GM12878 (cell line): ENCODE data around the gene ZSWIM6. TPM values are rescaled to one million over a fixed set of nuclear protein-coding genes. Genes with fewer than 3 reads are reported as not detected.

Source experiments
- ATAC-seq: fragments of 200-7000 bp; cut with Tn5 transposase; 3 replicates; pipeline ENCODE4 v1.9.1; 2020; ENCODE audit warnings: mild to moderate bottlenecking, moderate library complexity
- BruUV-seq: library from RNA; stranded (reverse); fragments of 400-500 nt; replicated peaks from 2 replicates; lab custom pipeline; 2021; lab: Mats Ljungman, UMichigan
- CTCF ChIA-PET: fragments of 300-600 bp; sonication (Branson Sonifier 250); formaldehyde crosslinking; extraction: SDS; loops from one replicate; lab custom pipeline; 2021; ENCODE audit warnings: inconsistent platforms; lab: Yijun Ruan, JAX
- POLR2A ChIA-PET: fragments of 350-600 bp; formaldehyde crosslinking; extraction: SDS; loops from one replicate; lab custom pipeline; 2021; ENCODE audit warnings: inconsistent platforms; lab: Charles Lee
- RAD21 ChIA-PET: fragments of 300-600 bp; sonication (Branson Sonifier 250); formaldehyde crosslinking; loops from one replicate; lab custom pipeline; 2023; ENCODE audit warnings: antibody characterized with exemption; ENCODE audit not compliant: unreplicated experiment; lab: Charles Lee
- SMC1A ChIA-PET: fragments of 300-600 bp; sonication (Branson Sonifier 250); formaldehyde crosslinking; loops from one replicate; lab custom pipeline; 2023; ENCODE audit not compliant: unreplicated experiment, uncharacterized antibody; lab: Charles Lee
- DNase-seq: peaks from one replicate; pipeline ENCODE4 v3.0.0-alpha.2; 2011; ENCODE audit warnings: low read depth, low spot score
- FAIRE-seq: peaks from 3 replicates; lab custom pipeline; 2011; peaks lifted over from hg19 to GRCh38; lab: Jason Lieb, UNC
- H2AFZ ChIP-seq: 2 replicates; pipeline ENCODE4 v1.6.0; 2011; ENCODE audit warnings: low read depth, low read length, control low read depth; ENCODE audit not compliant: control insufficient read depth
- H3K27ac ChIP-seq: 2 replicates; pipeline ENCODE4 v1.5.1; 2011; ENCODE audit warnings: control low read depth; ENCODE audit not compliant: control insufficient read depth, insufficient read depth
- H3K27me3 ChIP-seq, 2 experiments: replicated peaks in 1 of 2; 2 replicates each; pipeline versions ENCODE4 v1.6.0 to v1.6.1; 2011; ENCODE audit warnings: low read length in 1 of 2; ENCODE audit not compliant: control insufficient read depth in 2 of 2, insufficient read depth in 2 of 2
- H3K36me3 ChIP-seq, 2 experiments: 2 replicates each; pipeline ENCODE4 v1.5.1; 2011; ENCODE audit warnings: low read length in 1 of 2; ENCODE audit not compliant: control insufficient read depth in 2 of 2, insufficient read depth in 2 of 2
- H3K4me1 ChIP-seq: 2 replicates; pipeline ENCODE4 v1.6.1; 2011; ENCODE audit warnings: mild to moderate bottlenecking, low read length, moderate library complexity, mixed read lengths; ENCODE audit not compliant: control insufficient read depth, insufficient read depth
- H3K4me2 ChIP-seq: 2 replicates; pipeline ENCODE4 v1.6.0; 2011; ENCODE audit warnings: control low read depth; ENCODE audit not compliant: control insufficient read depth, insufficient read depth
- H3K4me3 ChIP-seq: fragments of 200-600 bp; sonication (generic); 2 replicates; pipeline ENCODE4 v1.5.1; 2016
- H3K79me2 ChIP-seq: 2 replicates; pipeline ENCODE4 v1.6.0; 2011; ENCODE audit warnings: low read length; ENCODE audit not compliant: control insufficient read depth, insufficient read depth
- H3K9ac ChIP-seq: 2 replicates; pipeline ENCODE4 v1.8.0; 2011; ENCODE audit warnings: low read length, control low read depth, mixed read lengths; ENCODE audit not compliant: control insufficient read depth, insufficient read depth
- H3K9me3 ChIP-seq: replicated peaks from 3 replicates; pipeline ENCODE4 v1.5.1; 2011; ENCODE audit warnings: mild to moderate bottlenecking, low read length; ENCODE audit not compliant: control insufficient read depth, insufficient read depth
- H4K20me1 ChIP-seq: 2 replicates; pipeline ENCODE4 v1.6.0; 2011; ENCODE audit not compliant: control insufficient read depth, insufficient read depth
- ASH2L ChIP-seq: fragments of 300-600, 200-600 bp; sonication (generic); IDR thresholded peaks from 2 replicates; pipeline ENCODE4 v1.6.1; 2017; ENCODE audit warnings: low read depth, mild to moderate bottlenecking, borderline replicate concordance
- EP300 ChIP-seq, 2 experiments: fragments of 150-350 bp in 1 of 2; IDR thresholded peaks; 2 replicates each; pipeline ENCODE4 v1.6.1; 2011 to 2012; ENCODE audit warnings: low read depth in 2 of 2, low read length in 2 of 2, borderline replicate concordance in 1 of 2, improper control_type of control experiment in 1 of 2, inconsistent platforms in 1 of 2; ENCODE audit not compliant: control insufficient read depth in 1 of 2
- HDAC2 ChIP-seq: fragments of 200-600 bp; sonication (generic); IDR thresholded peaks from 2 replicates; pipeline ENCODE4 v1.6.1; 2017
- IKZF2 ChIP-seq, 2 experiments: fragments of 450-650 bp; IDR thresholded peaks; 2 replicates each; pipeline ENCODE4 v1.6.1; 2017; ENCODE audit warnings: mild to moderate bottlenecking in 2 of 2, moderate library complexity in 2 of 2
- RB1 ChIP-seq: fragments of 450-650 bp; formaldehyde crosslinking; IDR thresholded peaks from 2 replicates; pipeline ENCODE4 v1.6.1; 2017; ENCODE audit warnings: mild to moderate bottlenecking, borderline replicate concordance
- RELA ChIP-seq: fragments of 450-650 bp; IDR thresholded peaks from 2 replicates; pipeline ENCODE4 v1.8.0; 2014; ENCODE audit warnings: borderline replicate concordance; ENCODE audit not compliant: partially characterized antibody
- SMARCA5 ChIP-seq: fragments of 450-650 bp; IDR thresholded peaks from 2 replicates; pipeline ENCODE4 v1.6.1; 2017; ENCODE audit warnings: mild to moderate bottlenecking
- SPI1 ChIP-seq: IDR thresholded peaks from 2 replicates; pipeline ENCODE4 v1.6.1; 2011; ENCODE audit warnings: low read depth, mild to moderate bottlenecking, low read length, moderate library complexity, borderline replicate concordance; ENCODE audit not compliant: insufficient read depth
- ZNF207 ChIP-seq: fragments of 450-650 bp; IDR thresholded peaks from 2 replicates; pipeline ENCODE4 v1.6.1; 2014; ENCODE audit warnings: antibody characterized with exemption, mild to moderate bottlenecking, borderline replicate concordance
- WGBS: methylation state at CpG from one replicate; pipeline ENCODE4 v1.1.6; 2016; ENCODE audit warnings: low lambda C conversion rate; ENCODE audit not compliant: insufficient replicate concordance, insufficient coverage; ENCODE audit errors: missing lambda C conversion rate; 5-methylcytosine and 5-hydroxymethylcytosine counted together
- in situ Hi-C: fragments of 300-500 bp; cut with MboI; formaldehyde crosslinking; loops from 9 replicates; pipeline ENCODE4 v1.14.3; 2018; ENCODE audit warnings: mixed read lengths
- intact Hi-C: fragments of 100-400 bp; cut with micrococcal nuclease; formaldehyde crosslinking; loops from one replicate; pipeline ENCODE4 v1.14.2; 2022; ENCODE audit not compliant: unreplicated experiment
- polyA plus RNA-seq, 11 experiments: library from polyadenylated mRNA; depleted of rRNA in 4 of 11; unstranded in 6 of 11; stranded (reverse) in 5 of 11; fragments of >200 nt; fragmentation: Nextera tagmentation in 4 of 11; fragmentation: Illumina TruSeq in 1 of 11; extraction: Ambion mirVana in 4 of 11; extraction: Trizol in 1 of 11; gene quantifications; 1 replicate in 1 of 11; 2 replicates in 10 of 11; pipeline versions ENCODE4 v1.2.1 to v1.2.3, GENCODE V29; 2011 to 2016; ENCODE audit warnings: inconsistent platforms in 2 of 11, missing spikeins in 2 of 11, low read depth in 1 of 11
- total RNA-seq, 4 experiments: library from RNA; depleted of rRNA in 3 of 4; stranded (reverse); fragments of >200 nt in 3 of 4; fragmentation: Illumina TruSeq in 1 of 4; extraction: Trizol in 1 of 4; gene quantifications; 2 replicates each; pipeline versions ENCODE4 v1.2.1 to v1.2.3, GENCODE V29; 2013 to 2021

ZSWIM6 gene
- total and polyA plus RNA-seq, 10 of the 15 experiments (the other 5 are each of a cell fraction or from before 2014, with no cell fraction given): 0.53 to 6.2 (median 3.4) TPM

GRCh38 chr5:61366497-61367240, 34.6 kb downstream of the ZSWIM6 start:
- ChIA-PET POLR2A (interaction anchor here (0.7 to 1.1 kb wide), 2 partner anchors 12 to 178 kb away, joined by 3 to 4 read pairs; no protein-coding TSS in a partner anchor), SMC1A (interaction anchor here (0.6 to 1.8 kb wide), 4 partner anchors 9 to 222 kb away, joined by 3 to 4 read pairs (median 4); no protein-coding TSS in a partner anchor), CTCF (interaction anchor here (0.8 kb wide), 1 partner anchor 10 kb away, joined by 3 read pairs; no protein-coding TSS in a partner anchor), RAD21 (interaction anchor here (1.1 kb wide), 1 partner anchor 13 kb away, joined by 3 read pairs; no protein-coding TSS in a partner anchor)
- no peak overlapping the region for H3K27ac ChIP-seq
- no peak overlapping the region for H3K4me2 ChIP-seq
- H3K27me3 ChIP-seq: no peaks in the 10 kb centered on the region
- intact Hi-C loops (loop anchor here (10.0 kb wide), 1 partner anchor 288 kb away; no protein-coding TSS in a partner anchor), in situ Hi-C loops (no loop called here)
- ATAC-seq (peak; percentile 42), FAIRE-seq (no peak), DNase-seq (no peak)
- H3K79me2 ChIP-seq: no peaks in the 10 kb centered on the region
- no peaks in the 10 kb centered on the region for H3K9me3 ChIP-seq
- TF ChIP-seq HDAC2: no peak
- TF ChIP-seq IKZF2 (IDR thresholded peaks at IDR 0.05): no peak
- no peak for TF ChIP-seq SPI1
- no peak for TF ChIP-seq RB1
- no peak for TF ChIP-seq RELA
- TF ChIP-seq SMARCA5: no peak
- no peak for TF ChIP-seq ZNF207
- no peak for TF ChIP-seq EP300 (IDR thresholded peaks at IDR 0.05; ENCODE audit: borderline replicate concordance in 1 of 2, control insufficient read depth in 1 of 2, low read depth in 2 of 2, low read length in 2 of 2)
- TF ChIP-seq ASH2L: no peak
- H3K36me3 ChIP-seq: no peaks in the 10 kb centered on the region
- WGBS: 51% methylated on average over 7 of the region's 7 CpGs
- H4K20me1 ChIP-seq: no peaks in the 10 kb centered on the region
- no peak overlapping the region for H3K9ac ChIP-seq
- H3K4me1 ChIP-seq: no peaks in the 10 kb centered on the region
- H3K4me3 ChIP-seq: no peak overlapping the region
- no TSS peak for BruUV-seq
- no peak overlapping the region for H2AFZ ChIP-seq
